ENCODE data around the gene ADAM22. TPM values are rescaled to one million over a fixed set of nuclear protein-coding genes. Genes with fewer than 3 reads are reported as not detected.

ADAM22 gene
- total and polyA plus RNA-seq, 2 of the 4 experiments (the other 2 are of a cell fraction), result 0.03 to 0.18 TPM

DNA sequence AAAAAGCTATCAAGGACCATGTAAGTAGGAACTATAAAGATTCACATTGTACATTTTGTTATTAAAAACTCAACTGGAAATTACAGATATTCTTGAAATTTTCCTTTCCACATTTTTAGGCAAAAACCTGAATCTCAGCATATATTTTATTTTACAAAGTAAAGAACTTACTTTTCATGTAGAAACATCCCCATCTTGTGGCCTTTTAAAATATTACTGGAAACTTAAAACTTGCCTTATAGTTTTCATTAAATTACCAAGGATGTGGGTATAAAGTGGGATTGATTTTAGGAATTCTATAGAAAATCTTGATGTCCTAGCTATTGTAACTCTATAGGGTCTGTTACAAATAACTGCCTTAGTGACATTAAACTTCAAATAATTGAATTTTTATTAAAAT, 47.2 kb upstream of the ADAM22 start:
- H3K4me1 ChIP-seq (ENCODE audit: control insufficient read depth, insufficient read depth, low read length), result no peaks in the 10 kb centered on the region
- CTCF ChIA-PET, result interaction anchor here (0.6 to 1.4 kb wide), 4 partner anchors 90 to 471 kb away, joined by 3 to 5 read pairs (median 4); no protein-coding TSS in a partner anchor
- H3K9me3 ChIP-seq (ENCODE audit: control insufficient read depth, insufficient read depth, low read length), result no peaks in the 10 kb centered on the region
- H4K91ac ChIP-seq (ENCODE audit: insufficient read depth, low read depth, low read length), result no peak overlapping the region
- BruUV-seq (replicated peaks), result no TSS peak
- no peak overlapping the region for H2BK20ac ChIP-seq (ENCODE audit: low read depth, low read length)
- H3K27me3 ChIP-seq (ENCODE audit: control insufficient read depth, insufficient read depth, low read length), result no peaks in the 10 kb centered on the region
- H2AK5ac ChIP-seq (ENCODE audit: low read depth, low read length), result no peak overlapping the region
- H3K36me3 ChIP-seq (ENCODE audit: control insufficient read depth, insufficient read depth, low read length), result 0 out of 2 replicates have a peak, but pooled peaks cover 2% of the 10 kb centered on the region
- no peak overlapping the region for H3K27ac ChIP-seq (ENCODE audit: insufficient read depth, low read length)
- no peak overlapping the region for H2AK9ac ChIP-seq (replicated peaks; ENCODE audit: low read depth, low read length, poor library complexity)
- H3K14ac ChIP-seq (replicated peaks; ENCODE audit: low read depth, low read length), result no peak overlapping the region
- POLR2A ChIA-PET (ENCODE audit: unreplicated experiment), result no interaction called here
- no peak; the same call in 1 of the 2 replicates for ATAC-seq (ENCODE audit: low read depth)
- H3K18ac ChIP-seq (ENCODE audit: low read depth, low read length), result no peak overlapping the region
- TF ChIP-seq CEBPB (IDR thresholded peaks at IDR 0.05; ENCODE audit: low read depth, low read length) (no peak), MAZ (IDR thresholded peaks at IDR 0.05; ENCODE audit: borderline replicate concordance, low read depth, low read length) (no peak), SMC3 (IDR thresholded peaks at IDR 0.05; ENCODE audit: low read depth, low read length) (peak; percentile 57), CHD1 (IDR thresholded peaks at IDR 0.05; ENCODE audit: low read depth, low read length) (no peak), POLR2A (IDR thresholded peaks at IDR 0.05; ENCODE audit: low read depth, low read length) (no peak), FOS (IDR thresholded peaks at IDR 0.05; ENCODE audit: low read depth, low read length) (no peak), RAD21 (IDR thresholded peaks at IDR 0.05; ENCODE audit: low read length) (peak; percentile 65), MXI1 (IDR thresholded peaks at IDR 0.05; ENCODE audit: borderline replicate concordance, low read depth, low read length) (no peak), RCOR1 (IDR thresholded peaks at IDR 0.05; ENCODE audit: insufficient replicate concordance, low read length) (no peak)
- TF ChIP-seq, protein P1, sequence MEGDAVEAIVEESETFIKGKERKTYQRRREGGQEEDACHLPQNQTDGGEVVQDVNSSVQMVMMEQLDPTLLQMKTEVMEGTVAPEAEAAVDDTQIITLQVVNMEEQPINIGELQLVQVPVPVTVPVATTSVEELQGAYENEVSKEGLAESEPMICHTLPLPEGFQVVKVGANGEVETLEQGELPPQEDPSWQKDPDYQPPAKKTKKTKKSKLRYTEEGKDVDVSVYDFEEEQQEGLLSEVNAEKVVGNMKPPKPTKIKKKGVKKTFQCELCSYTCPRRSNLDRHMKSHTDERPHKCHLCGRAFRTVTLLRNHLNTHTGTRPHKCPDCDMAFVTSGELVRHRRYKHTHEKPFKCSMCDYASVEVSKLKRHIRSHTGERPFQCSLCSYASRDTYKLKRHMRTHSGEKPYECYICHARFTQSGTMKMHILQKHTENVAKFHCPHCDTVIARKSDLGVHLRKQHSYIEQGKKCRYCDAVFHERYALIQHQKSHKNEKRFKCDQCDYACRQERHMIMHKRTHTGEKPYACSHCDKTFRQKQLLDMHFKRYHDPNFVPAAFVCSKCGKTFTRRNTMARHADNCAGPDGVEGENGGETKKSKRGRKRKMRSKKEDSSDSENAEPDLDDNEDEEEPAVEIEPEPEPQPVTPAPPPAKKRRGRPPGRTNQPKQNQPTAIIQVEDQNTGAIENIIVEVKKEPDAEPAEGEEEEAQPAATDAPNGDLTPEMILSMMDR (conservative IDR thresholded peaks at IDR 0.05; ENCODE audit: low read depth, low read length), result peak; percentile 59
- no peak overlapping the region for H2BK5ac ChIP-seq (ENCODE audit: low read depth, low read length, poor library complexity, severe bottlenecking)
- H3K9me1 ChIP-seq (ENCODE audit: insufficient read depth, low read length), result no peaks in the 10 kb centered on the region
- intact Hi-C loops (cut with micrococcal nuclease) (loop anchor here (1.0 to 10.0 kb wide), 6 partner anchors 90 to 952 kb away; partner anchors contain the start of gene RUNDC3B), dilution Hi-C loops (cut with HindIII; ENCODE audit: low sequenced_read_pairs, unreplicated experiment) (no loop called here), in situ Hi-C loops (cut with MboI; ENCODE audit: low sequenced_read_pairs) (loop anchor here (10.0 kb wide), 1 partner anchor 382 kb away; no protein-coding TSS in a partner anchor)
- H3K4me2 ChIP-seq (ENCODE audit: low read depth, low read length), result no peak overlapping the region
- H2AFZ ChIP-seq (replicated peaks; ENCODE audit: low read length, poor library complexity), result no peak overlapping the region
- DNase-seq, result peak; percentile 56
- H4K8ac ChIP-seq (ENCODE audit: low read depth in 2 of 2, low read length in 2 of 2), result no peak overlapping the region
- no peak overlapping the region for H2BK120ac ChIP-seq (ENCODE audit: low read depth, low read length)
- H2BK15ac ChIP-seq (ENCODE audit: low read depth, low read length), result no peak overlapping the region
- H3K56ac ChIP-seq (ENCODE audit: extremely low read depth, insufficient read depth, low read length), result no peak overlapping the region
- H4K20me1 ChIP-seq (ENCODE audit: insufficient read depth, low read length), result no peaks in the 10 kb centered on the region
- no peak overlapping the region for H3K9ac ChIP-seq (ENCODE audit: low read depth, low read length)
- no peak overlapping the region for H3K4ac ChIP-seq (ENCODE audit: low read depth, low read length)
- H4K5ac ChIP-seq (ENCODE audit: low read depth, low read length), result no peak overlapping the region
- no peak overlapping the region for H3K23ac ChIP-seq (ENCODE audit: low read depth, low read length)
- no peak overlapping the region for H3K4me3 ChIP-seq (ENCODE audit: insufficient read depth, low read depth, low read length)
- peaks cover 4 to 5% of the 10 kb centered on the region in 2 experiments; a peak in 3 of 4 replicates for H3K79me1 ChIP-seq (ENCODE audit: low read depth in 1 of 2, low read length in 2 of 2)

Measured in IMR-90 (cell line).